ENCODE data around the gene GCNT1. TPM values are rescaled to one million over a fixed set of nuclear protein-coding genes. Genes with fewer than 3 reads are reported as not detected.
"Not testable (repeated sequence)": the region's sequence is repeated elsewhere in the genome, so short reads cannot be mapped to it uniquely, and the experiment has no call there.

Gene GCNT1
- polyA plus RNA-seq, 12 donors, result 3.0 to 20.2 (median 4.3) TPM; not detected in 1

- DNase-seq, result no peak
Observed at GRCh38 chr9:76441551-76442322, 17.2 kb upstream of the GCNT1 start.

- DNase-seq, result no peak
Observed at GRCh38 chr9:76443887-76444286, 15.1 kb upstream of the GCNT1 start.

GRCh38 chr9:76444322-76444929 lies 14.6 kb upstream of the GCNT1 start:
- DNase-seq, result no peak

- no peak for DNase-seq
Observed at GRCh38 chr9:76445976-76446375, 13.0 kb upstream of the GCNT1 start.

GRCh38 chr9:76448501-76448900 lies 10.5 kb upstream of the GCNT1 start:
- no peak for DNase-seq

GRCh38 chr9:76451234-76451633 lies 7.7 kb upstream of the GCNT1 start:
- DNase-seq, result no peak

GRCh38 chr9:76452839-76453238 lies 6.1 kb upstream of the GCNT1 start:
- no peak for DNase-seq

GRCh38 chr9:76453785-76454184 lies 5.2 kb upstream of the GCNT1 start:
- no peak for DNase-seq

- DNase-seq, result no peak
Observed at GRCh38 chr9:76454311-76454710, 4.7 kb upstream of the GCNT1 start.

- no peak for DNase-seq
Observed at GRCh38 chr9:76456202-76456926, 2.6 kb upstream of the GCNT1 start.

- DNase-seq, result peak; percentile 22
Observed at GRCh38 chr9:76459694-76460635, 983 bp downstream of the GCNT1 start.

- DNase-seq, result no peak
Observed at GRCh38 chr9:76462126-76462525, 3.1 kb downstream of the GCNT1 start.

- no peak for DNase-seq
Observed at GRCh38 chr9:76463211-76463610, 4.2 kb downstream of the GCNT1 start.

GRCh38 chr9:76464706-76465105 lies 5.7 kb downstream of the GCNT1 start:
- no peak for DNase-seq

- peak; percentile 4 for DNase-seq
Observed at GRCh38 chr9:76465442-76466298, 6.7 kb downstream of the GCNT1 start.

- no peak for DNase-seq
Observed at GRCh38 chr9:76466299-76466605, 7.3 kb downstream of the GCNT1 start.

- no peak for DNase-seq
Observed at GRCh38 chr9:76474419-76474818, 15.4 kb downstream of the GCNT1 start.

- no peak for DNase-seq
Observed at GRCh38 chr9:76475686-76476085, 16.7 kb downstream of the GCNT1 start.

GRCh38 chr9:76477818-76478217 lies 18.8 kb downstream of the GCNT1 start:
- DNase-seq, result not testable (repeated sequence)

- DNase-seq, result no peak
Observed at GRCh38 chr9:76478226-76478625, 19.2 kb downstream of the GCNT1 start.

GRCh38 chr9:76479337-76479736 lies 20.4 kb downstream of the GCNT1 start:
- not testable (repeated sequence) for DNase-seq
